IMR-90 (cell line): ENCODE measurements around the gene BLVRB. TPM values are rescaled to one million over a fixed set of nuclear protein-coding genes. Genes with fewer than 3 reads are reported as not detected.
"Not testable (repeated sequence)": the region's sequence is repeated elsewhere in the genome, so short reads cannot be mapped to it uniquely, and the experiment has no call there.

Experiments
- ATAC-seq: fragments of 200-7000 bp; cut with Tn5 transposase; 2 replicates; pipeline ENCODE4 v1.9.1; 2020; ENCODE audit warnings: low read depth, mild to moderate bottlenecking, moderate library complexity
- BruUV-seq: library from RNA; stranded (reverse); fragments of 400-500 nt; replicated peaks from 2 replicates; lab custom pipeline; 2021; lab: Mats Ljungman, UMichigan
- CTCF ChIA-PET: fragments of 300-600 bp; formaldehyde crosslinking; extraction: SDS; loops from one replicate; lab custom pipeline; 2021; ENCODE audit warnings: antibody characterized with exemption; lab: Yijun Ruan, JAX
- POLR2A ChIA-PET: fragments of 300-600 bp; sonication (Branson Sonifier 250); formaldehyde crosslinking; loops from one replicate; lab custom pipeline; 2022; ENCODE audit warnings: antibody characterized with exemption; ENCODE audit not compliant: unreplicated experiment; lab: Charles Lee
- DNase-seq: peaks from one replicate; pipeline ENCODE4 v3.0.0; 2013
- H2AFZ ChIP-seq: replicated peaks from 2 replicates; pipeline ENCODE3; 2013; ENCODE audit warnings: low read length, mild to moderate bottlenecking; ENCODE audit not compliant: poor library complexity
- H2AK5ac ChIP-seq: 2 replicates; pipeline ENCODE4 v1.6.1; 2013; ENCODE audit warnings: low read depth, low read length, inconsistent platforms
- H2AK9ac ChIP-seq: replicated peaks from 2 replicates; pipeline ENCODE3; 2013; ENCODE audit warnings: mild to moderate bottlenecking, low read depth, low read length, moderate library complexity; ENCODE audit not compliant: poor library complexity
- H2BK120ac ChIP-seq: 2 replicates; pipeline ENCODE4 v1.6.1; 2013; ENCODE audit warnings: low read depth, low read length, inconsistent platforms
- H2BK15ac ChIP-seq: 3 replicates; pipeline ENCODE4 v1.6.1; 2013; ENCODE audit warnings: low read depth, low read length, inconsistent platforms
- H2BK20ac ChIP-seq: 2 replicates; pipeline ENCODE4 v1.6.1; 2013; ENCODE audit warnings: low read depth, mild to moderate bottlenecking, inconsistent platforms, low read length, moderate library complexity
- H2BK5ac ChIP-seq: 2 replicates; pipeline ENCODE4 v1.6.1; 2013; ENCODE audit warnings: mild to moderate bottlenecking, low read depth, low read length, inconsistent platforms; ENCODE audit not compliant: poor library complexity, severe bottlenecking
- H3K14ac ChIP-seq: replicated peaks from 2 replicates; pipeline ENCODE4 v1.6.1; 2013; ENCODE audit warnings: low read depth, low read length, inconsistent platforms
- H3K18ac ChIP-seq: 2 replicates; pipeline ENCODE4 v1.6.1; 2013; ENCODE audit warnings: low read depth, low read length, control low read depth
- H3K23ac ChIP-seq: 2 replicates; pipeline ENCODE4 v1.6.1; 2013; ENCODE audit warnings: low read depth, low read length, inconsistent platforms
- H3K27ac ChIP-seq: 2 replicates; pipeline ENCODE4 v1.5.1; 2013; ENCODE audit warnings: mild to moderate bottlenecking, control low read depth, low read length; ENCODE audit not compliant: insufficient read depth
- H3K27me3 ChIP-seq: 2 replicates; pipeline ENCODE4 v1.6.1; 2013; ENCODE audit warnings: low read length; ENCODE audit not compliant: control insufficient read depth, insufficient read depth
- H3K36me3 ChIP-seq: 2 replicates; pipeline ENCODE4 v1.6.1; 2013; ENCODE audit warnings: low read length, mixed read lengths; ENCODE audit not compliant: control insufficient read depth, insufficient read depth
- H3K4ac ChIP-seq: 2 replicates; pipeline ENCODE4 v1.6.1; 2013; ENCODE audit warnings: low read depth, low read length, inconsistent platforms
- H3K4me1 ChIP-seq: 2 replicates; pipeline ENCODE4 v1.6.1; 2013; ENCODE audit warnings: low read length, mixed read lengths; ENCODE audit not compliant: control insufficient read depth, insufficient read depth
- H3K4me2 ChIP-seq: 2 replicates; pipeline ENCODE4 v1.6.1; 2013; ENCODE audit warnings: low read depth, mild to moderate bottlenecking, control low read depth, low read length, moderate library complexity
- H3K4me3 ChIP-seq: 2 replicates; pipeline ENCODE4 v1.5.1; 2013; ENCODE audit warnings: low read depth, mild to moderate bottlenecking, control low read depth, low read length, moderate library complexity; ENCODE audit not compliant: insufficient read depth
- H3K56ac ChIP-seq: 2 replicates; pipeline ENCODE4 v1.6.1; 2013; ENCODE audit warnings: low read length, inconsistent platforms; ENCODE audit not compliant: insufficient read depth; ENCODE audit errors: extremely low read depth
- H3K79me1 ChIP-seq, 2 experiments: 2 replicates each; pipeline ENCODE4 v1.6.1; 2013; ENCODE audit warnings: low read length in 2 of 2, inconsistent platforms in 1 of 2, low read depth in 1 of 2
- H3K9ac ChIP-seq: 2 replicates; pipeline ENCODE4 v1.6.1; 2013; ENCODE audit warnings: low read depth, low read length, control low read depth
- H3K9me1 ChIP-seq: 2 replicates; pipeline ENCODE4 v1.6.1; 2013; ENCODE audit warnings: low read length, inconsistent platforms; ENCODE audit not compliant: insufficient read depth
- H3K9me3 ChIP-seq: 2 replicates; pipeline ENCODE4 v1.6.1; 2013; ENCODE audit warnings: low read length; ENCODE audit not compliant: control insufficient read depth, insufficient read depth
- H4K20me1 ChIP-seq: 2 replicates; pipeline ENCODE4 v1.6.1; 2013; ENCODE audit warnings: low read length, inconsistent platforms; ENCODE audit not compliant: insufficient read depth
- H4K5ac ChIP-seq: 2 replicates; pipeline ENCODE4 v1.6.1; 2013; ENCODE audit warnings: mild to moderate bottlenecking, low read depth, low read length, control low read depth
- H4K8ac ChIP-seq, 2 experiments: 2 replicates each; pipeline ENCODE4 v1.6.1; 2013; ENCODE audit warnings: low read depth in 2 of 2, low read length in 2 of 2, control low read depth in 1 of 2, inconsistent platforms in 1 of 2
- H4K91ac ChIP-seq: 2 replicates; pipeline ENCODE4 v1.6.1; 2013; ENCODE audit warnings: low read depth, low read length, inconsistent platforms; ENCODE audit not compliant: insufficient read depth
- WGBS, 2 experiments: methylation state at CpG; one replicate each; pipeline versions ENCODE4 v1.1.5 to v1.1.7; 2013; ENCODE audit warnings: missing lambda C conversion rate in 2 of 2; ENCODE audit not compliant: insufficient read length in 1 of 2; ENCODE audit errors: extremely low coverage in 2 of 2; 5-methylcytosine and 5-hydroxymethylcytosine counted together
- dilution Hi-C: fragments of 300-500 bp; cut with HindIII; formaldehyde crosslinking; loops from one replicate; pipeline ENCODE4 v1.14.3; 2018; ENCODE audit warnings: low sequenced_read_pairs; ENCODE audit not compliant: unreplicated experiment
- in situ Hi-C: fragments of 300-500 bp; cut with MboI; formaldehyde crosslinking; loops from 3 replicates; pipeline ENCODE4 v1.14.3; 2019; ENCODE audit warnings: low sequenced_read_pairs, inconsistent platforms, mixed read lengths
- intact Hi-C: fragments of 100-400 bp; cut with micrococcal nuclease; formaldehyde crosslinking; loops from 2 replicates; pipeline ENCODE4 v1.10.0; 2022
- polyA plus RNA-seq, 3 experiments: library from polyadenylated mRNA; depleted of rRNA; stranded (reverse); fragments of >200 nt; gene quantifications; 2 replicates each; pipeline ENCODE4 v1.2.3, GENCODE V29; 2012; ENCODE audit warnings: low replicate concordance in 1 of 3
- total RNA-seq: library from RNA; depleted of rRNA; stranded (reverse); fragments of >200 nt; gene quantifications from 2 replicates; pipeline ENCODE4 v1.2.3, GENCODE V29; 2012

BLVRB gene
- total and polyA plus RNA-seq, 2 of the 4 experiments (the other 2 are of a cell fraction), result 65.2 to 102 TPM

DNA sequence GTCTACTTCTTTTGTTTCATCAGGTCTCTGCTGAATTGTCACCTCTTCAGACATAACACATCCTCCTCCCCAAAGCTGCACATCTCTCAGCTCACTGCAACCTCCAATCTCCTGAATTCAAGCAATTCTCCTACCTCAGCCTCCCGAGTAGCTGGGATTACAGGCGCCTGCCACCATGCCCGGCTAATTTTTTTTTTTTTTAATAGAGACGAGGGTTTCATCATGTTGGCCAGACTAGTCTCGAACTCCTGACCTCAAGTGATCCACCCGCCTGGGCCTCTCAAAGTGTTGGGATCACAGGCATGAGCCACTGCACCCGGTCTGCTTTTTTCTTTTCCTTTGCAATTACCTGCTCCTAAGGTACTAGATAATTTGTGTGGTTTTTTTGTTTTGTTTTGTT lies 32.8 kb downstream of the BLVRB start:
- dilution Hi-C loops, H3K27me3 ChIP-seq, H3K9me3 ChIP-seq, H3K23ac ChIP-seq, H3K36me3 ChIP-seq, BruUV-seq, H2AK9ac ChIP-seq, H2BK20ac ChIP-seq, H3K4me3 ChIP-seq, H3K18ac ChIP-seq, DNase-seq, ATAC-seq, H2BK15ac ChIP-seq, H3K79me1 ChIP-seq, intact Hi-C loops, H4K20me1 ChIP-seq, H3K9me1 ChIP-seq, in situ Hi-C loops: not testable (repeated sequence)
- Histone ChIP-seq H2AFZ (peak overlapping the region; percentile 4), H3K14ac (peak overlapping the region; percentile 94; the same call in 1 of the 2 replicates), H2AK5ac (peak overlapping the region; percentile 85; the same call in 1 of the 2 replicates), H4K91ac (peak overlapping the region; percentile 98), H3K9ac (peak overlapping the region; percentile 87), H4K8ac (peak overlapping the region; percentile 93 to 99; a peak in 3 of 4 replicates), H3K4ac (peak overlapping the region; percentile 96), H3K4me2 (peak overlapping the region; percentile 75), H3K56ac (peak overlapping the region; percentile 98; the same call in 1 of the 2 replicates), H3K4me1 (peaks cover 11% of the 10 kb centered on the region), H2BK120ac (peak overlapping the region; percentile 78; the same call in 1 of the 2 replicates), H2BK5ac (peak overlapping the region; percentile 86), H3K27ac (peak overlapping the region; percentile 91), H4K5ac (peak overlapping the region; percentile 64; the same call in 1 of the 2 replicates)
- WGBS, 2 experiments, result no CpG with 5 or more reads among the region's 7 CpGs
- ChIA-PET CTCF (interaction anchor here (0.6 kb wide), 1 partner anchor 202 kb away, joined by 3 read pairs; no protein-coding TSS in a partner anchor), POLR2A (interaction anchor here (1.0 kb wide), 1 partner anchor 12 kb away, joined by 3 read pairs; no protein-coding TSS in a partner anchor)
